ENCODE data around the gene CEBPA.

- no peak for TF ChIP-seq CTCF (conservative IDR thresholded peaks at IDR 0.05)
- no peak for TF ChIP-seq ZFX (IDR thresholded peaks at IDR 0.05)
These were observed 4.0 kb downstream of the CEBPA start for GRCh38 chr19:33298146-33298911.

All from C4-2B (cell line).